GM19238 (cell line): Measurements from ENCODE around the gene RBBP5.
A peak's percentile ranks its signal among the peaks of the same experiment; 100 is the strongest.
"Not testable (repeated sequence)": the region's sequence is repeated elsewhere in the genome, so short reads cannot be mapped to it uniquely, and the experiment has no call there.

ENCODE experiments used
- DNase-seq: peaks from one replicate; pipeline ENCODE4 v3.0.0; 2011; ENCODE audit warnings: low spot score; ENCODE audit not compliant: insufficient read length

The RBBP5 gene, protein sequence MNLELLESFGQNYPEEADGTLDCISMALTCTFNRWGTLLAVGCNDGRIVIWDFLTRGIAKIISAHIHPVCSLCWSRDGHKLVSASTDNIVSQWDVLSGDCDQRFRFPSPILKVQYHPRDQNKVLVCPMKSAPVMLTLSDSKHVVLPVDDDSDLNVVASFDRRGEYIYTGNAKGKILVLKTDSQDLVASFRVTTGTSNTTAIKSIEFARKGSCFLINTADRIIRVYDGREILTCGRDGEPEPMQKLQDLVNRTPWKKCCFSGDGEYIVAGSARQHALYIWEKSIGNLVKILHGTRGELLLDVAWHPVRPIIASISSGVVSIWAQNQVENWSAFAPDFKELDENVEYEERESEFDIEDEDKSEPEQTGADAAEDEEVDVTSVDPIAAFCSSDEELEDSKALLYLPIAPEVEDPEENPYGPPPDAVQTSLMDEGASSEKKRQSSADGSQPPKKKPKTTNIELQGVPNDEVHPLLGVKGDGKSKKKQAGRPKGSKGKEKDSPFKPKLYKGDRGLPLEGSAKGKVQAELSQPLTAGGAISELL

DNA sequence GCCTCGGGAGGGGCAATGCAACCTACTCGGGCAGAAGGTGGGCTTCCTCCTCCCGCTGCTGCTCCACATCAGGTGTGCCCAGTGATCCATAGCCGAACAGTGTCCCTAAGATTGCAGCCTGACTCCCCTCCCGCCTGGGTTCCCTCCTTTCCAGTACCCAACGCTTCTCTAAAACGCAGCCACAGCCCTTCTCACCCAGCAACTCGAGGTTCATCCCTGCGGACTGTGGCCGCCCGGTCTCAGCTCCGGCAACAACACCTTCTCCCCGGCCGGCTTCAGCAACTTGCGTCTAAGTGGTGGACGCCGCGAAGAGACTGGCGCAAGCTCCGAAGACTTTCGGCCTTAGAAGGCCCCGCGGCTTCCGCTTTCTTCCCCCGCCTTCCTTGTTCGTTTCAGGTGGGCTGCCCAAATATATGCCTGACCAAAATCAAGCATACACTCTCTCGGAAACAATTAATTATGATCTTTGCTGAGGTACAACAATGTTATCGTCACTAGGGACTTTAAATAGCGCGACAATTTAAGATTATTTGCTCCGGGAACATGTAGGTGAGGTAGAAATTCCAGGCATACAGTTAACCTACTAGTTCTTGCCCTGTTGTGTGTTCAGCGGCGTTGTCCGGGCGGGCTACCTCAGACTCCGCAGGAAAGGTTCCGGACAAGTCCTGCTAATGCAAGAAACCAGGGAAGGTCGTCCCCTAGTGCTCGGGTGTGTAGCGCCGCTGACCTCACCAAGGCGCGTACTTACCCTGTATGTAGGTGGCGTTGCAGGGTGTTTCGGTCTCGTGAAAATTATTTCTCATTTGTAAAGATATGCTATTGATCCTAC lies at the start of gene RBBP5:
Gene RBBP5 (minus strand): TSS at position 319 of the 829 bp plus-strand sequence. CDS start 105 bp downstream, at position 214.
- DNase-seq, result peak; percentile 79

DNA sequence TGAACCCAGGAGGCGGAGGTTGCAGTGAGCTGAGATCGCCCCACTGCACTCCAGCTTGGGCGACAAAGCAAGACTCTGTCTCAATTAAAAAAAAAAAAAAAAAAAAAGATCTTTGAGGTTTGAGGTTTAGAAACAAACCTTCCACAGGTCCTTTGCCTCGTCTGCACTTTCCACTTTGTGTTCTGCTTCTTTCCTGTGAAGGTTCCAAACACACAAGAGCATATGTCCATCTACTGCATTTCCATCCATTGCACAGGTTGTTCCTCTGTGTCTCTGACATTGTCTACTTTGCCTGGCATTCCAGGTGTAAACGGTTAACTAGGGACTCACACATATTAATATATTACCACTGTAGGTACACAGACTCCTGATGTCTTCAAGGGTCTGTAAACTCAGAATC lies 49.6 kb upstream of the RBBP5 start:
- no peak for DNase-seq

DNA sequence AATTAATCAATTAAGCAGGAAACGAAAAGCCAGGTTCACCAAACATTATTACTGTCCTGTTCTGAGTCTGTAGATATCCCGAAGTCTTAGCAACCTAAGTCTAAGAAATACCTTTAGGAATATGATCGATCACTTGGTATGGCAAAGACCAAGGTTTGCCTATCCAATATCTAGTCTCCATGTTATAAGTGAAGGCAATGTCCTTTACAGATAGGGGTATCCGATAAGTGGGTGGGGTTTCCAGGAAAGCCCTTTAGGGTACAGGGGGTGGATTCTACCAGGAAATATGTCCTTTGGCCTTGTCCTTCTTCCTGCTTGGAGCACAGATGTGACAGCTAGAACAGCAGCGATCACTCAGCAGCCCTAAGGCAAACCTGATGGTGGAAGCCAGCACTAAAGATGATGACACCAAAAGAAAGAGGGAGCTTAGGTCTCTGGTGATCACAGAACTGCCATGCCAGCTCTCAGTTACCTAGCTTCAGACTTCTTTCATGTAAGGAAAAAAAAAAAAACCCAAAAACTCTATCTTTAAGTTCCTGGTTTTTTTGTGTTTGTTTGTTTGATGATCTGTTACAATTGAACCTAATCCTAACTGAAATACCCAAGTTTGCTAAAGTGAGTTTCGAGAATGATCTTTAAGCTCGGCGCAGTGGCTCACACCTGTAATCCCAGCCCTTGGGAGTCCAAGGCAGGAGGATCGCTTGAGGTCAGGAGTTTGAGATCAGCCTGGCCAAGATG lies 48.9 kb upstream of the RBBP5 start:
- no peak for DNase-seq

DNA sequence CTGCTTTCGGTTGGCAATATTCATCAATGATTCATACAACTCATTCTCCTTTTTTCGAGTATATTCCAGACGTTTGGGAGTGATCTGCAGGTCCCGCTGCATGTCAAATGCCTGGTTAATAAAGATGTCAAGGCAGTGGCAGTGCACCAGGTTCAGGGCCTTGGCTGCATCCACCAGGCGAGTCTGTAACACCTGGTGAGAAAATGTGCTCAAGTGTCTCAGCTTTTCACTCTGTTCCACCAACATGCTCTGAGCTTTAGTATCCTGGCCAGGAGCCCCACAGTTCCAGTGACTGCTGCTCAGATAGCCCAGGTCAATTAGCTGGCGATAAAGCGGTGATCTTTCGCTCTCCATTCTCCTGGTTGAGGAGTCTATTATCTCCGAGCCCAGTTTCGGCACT lies 47.5 kb upstream of the RBBP5 start:
- no peak for DNase-seq

DNA sequence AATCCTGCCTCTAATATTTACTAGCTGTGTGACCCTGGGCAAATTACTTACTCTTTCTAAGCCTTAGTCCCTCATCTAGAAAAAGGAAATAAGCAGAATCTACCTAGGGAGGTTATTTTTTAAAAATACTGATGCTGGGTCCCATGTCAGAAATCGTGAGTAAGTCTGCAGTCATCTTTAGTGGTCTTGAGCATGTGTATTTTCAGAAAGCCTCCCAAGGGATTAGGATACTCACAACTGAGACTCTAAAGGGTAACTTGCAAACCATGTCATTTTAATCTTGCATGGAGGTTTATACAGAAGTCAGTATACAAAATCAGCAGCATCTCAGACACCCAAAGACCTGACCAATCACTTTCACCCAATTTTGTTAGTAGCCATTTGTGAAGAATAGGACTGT lies 46.5 kb upstream of the RBBP5 start:
- DNase-seq, result no peak

DNA sequence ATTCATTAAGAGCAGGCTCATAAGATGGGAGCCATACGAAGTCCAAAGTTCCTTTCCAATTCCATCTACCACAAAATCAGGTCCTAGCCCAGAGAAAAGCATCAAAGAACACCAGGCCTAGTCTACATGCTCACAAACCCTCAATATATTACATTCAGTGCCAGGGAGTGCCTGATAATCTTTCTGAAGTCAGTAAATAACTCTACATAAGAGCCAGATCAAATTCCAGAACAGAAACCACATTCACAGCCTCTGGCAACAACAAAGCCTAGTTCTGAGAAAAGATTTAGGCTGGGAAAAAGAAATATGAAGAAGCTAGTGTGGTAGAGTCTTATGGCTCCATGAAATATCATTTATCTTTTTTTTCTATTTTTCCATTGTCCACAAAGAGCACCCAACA lies 40.5 kb upstream of the RBBP5 start:
- DNase-seq, result no peak

DNA sequence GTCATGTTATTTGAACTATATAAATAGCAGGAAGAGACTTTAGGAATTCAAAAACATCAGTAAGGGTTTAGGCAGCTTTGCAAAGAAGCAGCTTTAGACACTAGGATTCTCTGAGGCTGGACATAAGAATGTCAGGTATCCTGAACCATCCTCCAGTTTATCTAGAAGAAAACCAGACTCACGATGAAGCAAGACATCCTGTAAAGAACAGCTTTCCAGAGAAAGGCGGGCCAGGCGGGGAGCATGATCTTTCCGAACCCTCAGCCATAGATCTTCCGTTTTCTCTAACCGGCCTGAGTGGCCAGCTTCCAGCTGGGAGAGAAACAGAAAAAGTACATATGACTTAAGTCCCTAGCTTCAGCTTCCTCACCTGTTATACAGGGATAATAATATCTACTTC lies 39.3 kb upstream of the RBBP5 start:
- DNase-seq, result no peak

DNA sequence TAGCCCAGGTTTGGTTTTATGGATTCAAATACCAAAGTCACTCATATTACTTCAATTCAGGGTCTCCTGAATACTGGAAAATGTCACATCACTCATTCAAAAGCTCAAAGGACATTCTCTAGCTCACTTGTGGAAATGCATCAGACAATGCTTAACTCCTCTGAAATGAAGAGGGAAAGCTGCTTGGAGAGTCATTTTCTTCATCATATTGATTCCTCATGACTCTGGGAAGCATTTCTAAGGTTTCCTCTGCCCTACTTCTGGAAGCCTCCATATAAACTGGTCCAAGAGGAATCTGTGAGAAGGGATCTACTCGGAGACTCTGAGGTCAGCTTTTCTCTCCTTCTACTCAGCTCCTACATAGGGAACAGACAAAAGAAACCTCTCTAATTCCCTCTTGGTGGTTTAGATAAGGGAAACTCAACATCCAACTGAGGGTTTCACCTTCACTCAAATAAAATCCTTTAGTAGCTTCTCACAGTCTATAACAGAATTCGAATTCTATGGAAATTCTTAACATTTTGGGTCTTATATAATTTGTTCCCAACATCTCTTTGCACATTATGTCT lies 36.4 kb upstream of the RBBP5 start:
- no peak for DNase-seq

DNA sequence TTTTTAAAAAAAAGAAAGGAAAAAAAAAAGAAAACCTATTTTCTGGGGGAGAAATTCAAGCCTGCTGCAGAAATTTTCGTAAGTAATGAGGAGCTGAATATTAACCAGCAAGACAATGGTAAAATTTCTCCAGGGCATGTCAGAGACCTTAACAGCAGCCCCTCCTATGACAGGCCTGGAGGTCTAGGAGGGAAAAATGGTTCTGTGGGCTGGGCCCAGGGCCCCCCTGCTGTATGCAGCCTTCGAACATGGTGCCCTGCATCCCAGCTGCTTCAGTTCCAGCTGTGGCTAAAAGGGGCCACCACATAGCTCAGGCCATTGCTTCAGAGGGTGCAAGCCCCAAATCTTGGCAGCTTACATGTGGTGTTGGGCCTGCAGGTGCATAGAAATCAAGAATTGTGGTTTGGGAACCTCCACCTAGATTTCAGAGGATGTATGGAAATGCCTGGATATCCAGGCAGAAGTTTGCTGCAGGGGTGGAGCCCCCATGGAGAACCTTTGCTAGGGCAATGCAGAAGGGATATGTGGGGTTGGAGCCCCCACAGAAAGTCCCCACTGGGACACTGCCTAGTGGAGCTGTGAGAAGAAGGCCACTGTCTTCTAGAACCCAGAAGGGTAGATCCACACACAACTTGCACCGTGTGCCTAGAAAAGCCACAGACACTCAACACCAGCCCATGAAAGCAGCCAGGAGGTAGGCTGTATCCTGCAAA lies 34.0 kb upstream of the RBBP5 start:
- not testable (repeated sequence) for DNase-seq

DNA sequence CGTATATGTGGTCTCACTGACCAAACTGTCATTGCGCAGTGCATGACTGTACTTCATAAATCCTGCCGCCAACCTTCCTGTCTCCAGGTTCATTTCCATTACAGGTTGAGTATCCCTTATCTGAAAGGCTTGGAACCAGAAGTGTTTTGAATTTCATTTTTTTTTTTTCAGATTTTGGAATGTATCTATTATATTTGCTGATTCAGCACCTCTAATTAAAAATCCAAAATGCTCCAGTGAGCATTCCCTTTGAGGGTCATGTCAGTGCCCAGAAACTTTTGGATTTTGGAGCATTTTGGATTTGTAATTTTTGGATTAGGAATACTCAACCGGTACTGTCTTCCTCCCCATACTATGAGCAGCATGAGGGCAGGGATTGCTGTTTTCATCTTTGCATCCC lies 30.7 kb upstream of the RBBP5 start:
- no peak for DNase-seq

DNA sequence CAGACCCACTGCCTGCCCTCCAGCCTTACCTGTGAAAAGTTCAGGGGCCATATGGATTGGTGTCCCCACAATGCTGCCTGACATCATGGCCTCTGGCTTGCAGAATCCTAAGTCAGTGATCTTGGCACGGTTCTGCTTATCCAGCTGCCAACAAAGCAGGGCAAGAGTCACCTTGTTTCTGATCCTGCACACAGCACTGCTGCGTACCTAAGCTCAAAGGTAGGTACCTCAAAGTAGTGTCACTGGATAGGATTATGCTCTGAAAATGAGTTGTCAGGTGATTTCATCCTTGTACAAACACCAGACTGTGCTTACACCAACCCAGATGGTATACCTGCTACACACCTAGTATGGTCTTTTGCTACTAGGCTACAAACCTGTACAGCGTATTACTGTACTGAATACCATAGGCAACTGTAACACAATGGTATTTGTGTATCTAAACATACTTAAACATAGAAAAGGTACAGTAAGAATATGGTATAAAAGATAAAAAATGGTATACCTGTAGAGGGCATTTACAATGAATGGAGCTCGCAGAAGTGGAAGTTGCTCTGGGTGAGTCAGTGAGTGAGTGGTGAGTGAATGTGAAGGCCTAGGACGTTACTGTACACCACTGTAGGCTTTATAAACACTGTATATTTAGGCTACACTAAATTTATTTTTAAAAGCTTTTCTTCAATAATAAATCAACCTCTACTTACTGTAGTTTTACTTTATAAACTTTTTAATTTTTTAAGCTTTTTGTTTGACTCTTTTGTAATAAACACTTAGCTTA lies 29.1 kb upstream of the RBBP5 start:
- no peak for DNase-seq

DNA sequence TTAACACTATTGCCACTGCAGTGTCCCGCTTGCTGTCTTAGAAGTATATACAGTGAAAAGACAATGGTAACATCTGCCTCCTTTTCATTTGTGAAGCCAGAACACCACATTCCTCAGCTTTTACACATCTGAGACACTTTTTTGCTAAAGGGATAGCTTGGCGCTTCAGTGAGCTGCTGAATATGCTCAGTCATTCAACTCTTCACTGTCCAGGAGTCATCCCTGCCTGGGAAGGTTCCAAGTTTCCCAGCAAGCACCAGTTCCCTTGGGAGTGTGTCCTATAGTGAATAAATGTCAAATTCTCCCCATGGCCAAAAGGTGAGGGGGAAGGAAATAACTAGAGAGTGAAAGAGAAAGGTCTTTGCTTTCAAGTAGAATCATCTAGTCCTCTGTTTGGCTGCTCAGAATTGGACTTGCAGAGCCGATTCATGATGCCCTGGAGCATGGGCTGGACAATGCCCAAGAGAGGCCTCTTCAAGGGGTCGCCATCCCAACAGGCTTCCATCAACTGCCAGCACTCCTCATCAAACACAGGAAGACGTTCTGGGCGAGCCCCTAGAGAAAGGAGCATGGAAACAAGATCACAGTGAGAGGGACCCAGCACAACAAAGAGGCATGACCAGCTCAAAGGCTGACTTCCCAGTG lies 25.5 kb upstream of the RBBP5 start:
- no peak for DNase-seq

DNA sequence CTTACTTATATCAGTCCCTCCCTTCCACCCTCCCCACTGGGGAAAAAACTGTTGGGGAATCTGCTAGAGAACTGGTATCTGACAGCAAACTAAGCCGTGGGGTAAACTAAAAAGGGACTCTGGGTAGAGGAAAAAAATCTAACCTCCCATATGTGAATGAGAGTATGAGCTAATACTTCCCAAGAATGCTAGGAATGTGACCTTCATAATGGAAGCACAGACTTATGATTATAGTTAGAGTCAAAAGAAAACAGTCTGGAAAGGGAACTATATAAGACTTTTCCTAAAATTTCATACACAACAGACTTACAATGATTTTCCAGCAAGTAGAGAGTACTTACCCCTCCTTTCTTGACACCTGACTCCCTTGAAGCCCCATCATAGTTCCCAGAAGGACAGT lies 23.0 kb upstream of the RBBP5 start:
- DNase-seq, result no peak

DNA sequence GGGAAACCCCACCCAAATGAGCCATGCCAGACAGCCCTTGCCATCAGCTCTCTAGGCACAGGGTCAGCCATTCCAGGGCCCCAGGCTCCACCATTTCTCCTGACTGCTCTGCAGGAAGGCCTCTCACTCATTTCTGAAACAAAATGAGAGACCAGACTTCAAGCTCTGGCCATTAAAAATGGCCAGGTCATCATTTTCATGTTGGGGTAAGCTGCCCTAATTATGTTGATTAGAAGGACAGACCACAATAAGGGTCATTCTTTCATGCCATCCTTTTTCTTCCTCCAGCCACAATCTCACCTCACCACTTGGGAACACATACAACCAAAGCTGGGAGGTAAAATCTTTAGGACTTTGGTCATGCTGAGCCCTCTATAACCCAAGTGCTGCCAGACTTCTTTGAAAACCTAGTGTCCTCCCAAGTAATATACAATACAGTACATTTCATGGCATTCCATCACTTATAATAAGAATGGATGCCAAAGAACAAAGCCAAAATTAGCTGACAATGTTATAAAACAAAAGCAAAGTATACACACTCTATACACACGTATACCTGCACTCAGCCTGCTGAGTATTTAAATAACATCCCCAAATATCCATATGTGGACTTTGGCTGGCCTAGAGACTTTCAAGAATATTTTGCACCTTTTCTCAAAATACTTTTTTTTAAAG lies 22.4 kb upstream of the RBBP5 start:
- no peak for DNase-seq

DNA sequence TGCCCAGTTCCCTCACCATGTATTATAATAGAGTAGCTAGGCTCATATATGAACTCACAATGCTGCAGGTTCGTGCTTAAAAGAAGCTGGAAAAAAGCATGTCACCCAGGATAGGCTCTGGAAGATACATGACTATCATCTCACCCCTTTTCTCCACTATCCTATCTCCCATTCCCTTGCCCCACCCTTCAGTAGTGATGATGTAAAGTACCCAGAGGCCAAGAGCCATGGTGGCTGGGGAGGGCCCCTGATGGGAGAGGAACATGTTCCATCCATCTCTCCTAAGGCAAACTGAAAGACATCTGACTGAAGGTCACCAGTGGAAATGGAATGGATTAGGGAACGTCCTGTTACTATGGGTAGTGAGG lies 20.3 kb upstream of the RBBP5 start:
- DNase-seq, result no peak

DNA sequence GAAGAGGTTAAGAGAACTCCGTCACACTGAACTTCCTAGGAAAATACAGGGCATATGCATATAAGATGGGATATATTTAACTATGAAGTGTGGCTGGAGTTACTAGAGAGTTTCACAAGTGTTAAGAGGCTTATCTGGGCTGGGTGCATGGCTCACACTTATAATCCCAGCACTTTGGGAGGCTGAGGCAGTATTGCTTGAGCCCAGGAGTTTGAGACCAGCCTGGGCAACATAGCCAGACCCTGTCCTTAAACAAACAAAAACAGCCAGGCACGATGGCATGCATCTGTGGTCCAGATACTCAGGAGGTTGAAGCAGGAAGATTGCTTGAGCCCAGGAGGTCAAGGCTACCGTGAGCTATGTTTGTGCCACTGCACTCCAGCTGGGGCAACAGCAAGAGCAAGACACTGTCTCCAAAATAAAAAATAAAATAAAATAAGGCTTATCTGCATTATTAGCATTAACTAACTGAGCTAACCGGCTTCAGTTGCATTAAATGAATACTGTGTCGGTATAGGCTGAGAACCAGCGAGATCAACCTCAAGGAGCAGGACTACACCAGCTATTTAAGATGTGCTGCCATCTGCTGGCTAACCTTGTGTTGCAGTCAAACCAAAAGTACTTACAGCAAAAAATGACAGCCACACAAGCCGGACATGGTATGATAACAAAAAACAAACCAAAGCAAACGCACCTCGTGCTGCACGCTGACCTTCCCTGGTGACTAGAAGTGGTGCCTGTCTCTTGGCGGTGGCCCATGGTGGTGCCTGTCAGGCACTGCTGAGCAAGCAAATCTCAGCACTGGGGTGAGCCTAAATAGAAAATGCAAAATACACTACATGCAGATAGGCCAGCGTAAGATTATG lies 19.7 kb upstream of the RBBP5 start:
- DNase-seq, result peak; percentile 57

DNA sequence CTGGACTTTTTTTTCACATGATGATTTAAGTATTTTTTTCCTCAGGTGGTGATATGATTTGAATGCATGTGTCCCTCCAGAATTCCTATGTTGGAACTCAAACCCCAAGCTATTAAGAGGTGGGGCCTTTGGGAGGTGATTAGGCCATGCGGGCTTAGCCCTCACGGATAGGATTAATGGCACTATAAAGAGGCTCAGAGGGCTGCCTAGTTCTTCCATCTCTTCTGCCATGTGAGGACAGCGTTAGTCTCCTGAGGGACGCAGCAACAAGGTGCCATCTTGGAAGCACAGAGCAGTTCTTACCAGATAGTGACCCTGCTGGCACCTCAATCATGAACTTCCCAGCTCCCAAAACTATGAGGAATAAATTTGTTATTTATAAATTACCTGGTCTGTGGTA lies 18.3 kb upstream of the RBBP5 start:
- no peak for DNase-seq

DNA sequence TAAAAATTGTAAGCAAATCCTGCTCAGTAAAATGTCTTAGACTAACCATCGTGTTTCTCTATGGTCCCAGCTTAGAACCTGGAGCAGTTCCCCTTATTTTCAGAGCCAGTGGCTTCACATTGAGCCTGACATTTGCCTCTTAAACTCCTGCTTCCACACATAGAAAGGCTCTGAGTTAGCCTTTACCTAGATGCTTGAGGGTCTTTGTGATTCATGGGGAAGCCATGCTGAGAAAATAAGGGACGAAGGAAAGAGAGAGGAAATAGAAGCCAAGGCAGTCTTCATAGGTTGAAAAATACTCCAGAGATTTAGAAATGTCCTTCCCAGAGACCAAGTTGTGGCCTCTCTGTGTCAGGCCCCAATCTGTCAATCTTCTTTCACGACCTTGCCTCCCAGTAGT lies 16.1 kb upstream of the RBBP5 start:
- DNase-seq, result no peak
